Measurements from ENCODE around the gene ZNF385D. TPM values are rescaled to one million over a fixed set of nuclear protein-coding genes. Genes with fewer than 3 reads are reported as not detected.

The ZNF385D gene
- polyA plus RNA-seq, 4 donors = under 0.01 to 0.87 (median 0.58) TPM; not detected in 1

GRCh38 chr3:21694506-21694905, 56.5 kb downstream of the ZNF385D start:
- H3K9me3 ChIP-seq (ENCODE audit: control insufficient read depth in 2 of 2, insufficient read depth in 1 of 2, low read depth in 1 of 2, low read length in 1 of 2) = no peaks in the 10 kb centered on the region
- H3K4me1 ChIP-seq (ENCODE audit: control insufficient read depth in 3 of 3, insufficient read depth in 2 of 3, low read depth in 1 of 3, low read length in 2 of 3) = no peaks in the 10 kb centered on the region
- no peak for FAIRE-seq
- no peaks in the 10 kb centered on the region for H3K27me3 ChIP-seq (ENCODE audit: control insufficient read depth in 3 of 3, insufficient read depth in 3 of 3, low read length in 3 of 3)
- DNase-seq = no peak
- no peaks in the 10 kb centered on the region for H3K36me3 ChIP-seq (ENCODE audit: control insufficient read depth in 3 of 3, insufficient read depth in 2 of 3, low read depth in 1 of 3, low read length in 3 of 3)
- H3K4me3 ChIP-seq (ENCODE audit: low read depth in 1 of 3, low read length in 3 of 3) = no peak overlapping the region
- WGBS, 3 donors = 79 to 86% (median 82%) methylated on average over 4 of the region's 4 CpGs
- no peak overlapping the region for H3K27ac ChIP-seq (ENCODE audit: low read depth in 1 of 3, low read length in 2 of 3)

- Histone ChIP-seq H3K36me3 (ENCODE audit: control insufficient read depth in 3 of 3, insufficient read depth in 2 of 3, low read depth in 1 of 3, low read length in 3 of 3) (no peaks in the 10 kb centered on the region), H3K4me3 (ENCODE audit: low read depth in 1 of 3, low read length in 3 of 3) (no peak overlapping the region), H3K9me3 (ENCODE audit: control insufficient read depth in 2 of 2, insufficient read depth in 1 of 2, low read depth in 1 of 2, low read length in 1 of 2) (no peaks in the 10 kb centered on the region), H3K27me3 (ENCODE audit: control insufficient read depth in 3 of 3, insufficient read depth in 3 of 3, low read length in 3 of 3) (no peaks in the 10 kb centered on the region), H3K4me1 (ENCODE audit: control insufficient read depth in 3 of 3, insufficient read depth in 2 of 3, low read depth in 1 of 3, low read length in 2 of 3) (no peaks in the 10 kb centered on the region), H3K27ac (ENCODE audit: low read depth in 1 of 3, low read length in 2 of 3) (no peak overlapping the region)
- WGBS, 3 donors = 70 to 83% (median 82%) methylated on average over 6 of the region's 6 CpGs
- FAIRE-seq (no peak), DNase-seq (no peak)
These were observed 60.0 kb downstream of the ZNF385D start for GRCh38 chr3:21691036-21691435.

- H3K36me3 ChIP-seq (ENCODE audit: control insufficient read depth in 3 of 3, insufficient read depth in 2 of 3, low read depth in 1 of 3, low read length in 3 of 3) = no peaks in the 10 kb centered on the region
- H3K4me1 ChIP-seq (ENCODE audit: control insufficient read depth in 3 of 3, insufficient read depth in 2 of 3, low read depth in 1 of 3, low read length in 2 of 3) = no peaks in the 10 kb centered on the region
- no peaks in the 10 kb centered on the region for H3K27me3 ChIP-seq (ENCODE audit: control insufficient read depth in 3 of 3, insufficient read depth in 3 of 3, low read length in 3 of 3)
- FAIRE-seq = no peak
- H3K4me3 ChIP-seq (ENCODE audit: low read depth in 1 of 3, low read length in 3 of 3) = no peak overlapping the region
- no peak overlapping the region for H3K27ac ChIP-seq (ENCODE audit: low read depth in 1 of 3, low read length in 2 of 3)
- DNase-seq = no peak
- no peaks in the 10 kb centered on the region for H3K9me3 ChIP-seq (ENCODE audit: control insufficient read depth in 2 of 2, insufficient read depth in 1 of 2, low read depth in 1 of 2, low read length in 1 of 2)
These were observed 68.8 kb downstream of the ZNF385D start for GRCh38 chr3:21682206-21682605.

- FAIRE-seq = no peak
- Histone ChIP-seq H3K4me3 (ENCODE audit: low read depth in 1 of 3, low read length in 3 of 3) (no peak overlapping the region), H3K36me3 (ENCODE audit: control insufficient read depth in 3 of 3, insufficient read depth in 2 of 3, low read depth in 1 of 3, low read length in 3 of 3) (no peaks in the 10 kb centered on the region), H3K9me3 (ENCODE audit: control insufficient read depth in 2 of 2, insufficient read depth in 1 of 2, low read depth in 1 of 2, low read length in 1 of 2) (no peaks in the 10 kb centered on the region), H3K27ac (ENCODE audit: low read depth in 1 of 3, low read length in 2 of 3) (no peak overlapping the region), H3K4me1 (ENCODE audit: control insufficient read depth in 3 of 3, insufficient read depth in 2 of 3, low read depth in 1 of 3, low read length in 2 of 3) (no peaks in the 10 kb centered on the region), H3K27me3 (ENCODE audit: control insufficient read depth in 3 of 3, insufficient read depth in 3 of 3, low read length in 3 of 3) (no peaks in the 10 kb centered on the region)
- DNase-seq = no peak
- WGBS, 3 donors = 52 to 64% (median 54%) methylated on average over 3 of the region's 3 CpGs
These were observed 77.6 kb downstream of the ZNF385D start for GRCh38 chr3:21673393-21673792.

GRCh38 chr3:21672303-21672702, 78.7 kb downstream of the ZNF385D start:
- DNase-seq = peak in 1 of 2 donors; percentile 1
- 64 to 69% (median 69%) methylated on average over 1 of the region's 1 CpG for WGBS, 3 donors

GRCh38 chr3:21670386-21670785, 80.6 kb downstream of the ZNF385D start:
- FAIRE-seq (no peak), DNase-seq (no peak)
- WGBS, 3 donors = 76 to 80% (median 77%) methylated on average over 6 of the region's 6 CpGs
- Histone ChIP-seq H3K4me3 (ENCODE audit: low read depth in 1 of 3, low read length in 3 of 3) (no peak overlapping the region), H3K4me1 (ENCODE audit: control insufficient read depth in 3 of 3, insufficient read depth in 2 of 3, low read depth in 1 of 3, low read length in 2 of 3) (no peaks in the 10 kb centered on the region), H3K9me3 (ENCODE audit: control insufficient read depth in 2 of 2, insufficient read depth in 1 of 2, low read depth in 1 of 2, low read length in 1 of 2) (no peaks in the 10 kb centered on the region), H3K36me3 (ENCODE audit: control insufficient read depth in 3 of 3, insufficient read depth in 2 of 3, low read depth in 1 of 3, low read length in 3 of 3) (no peaks in the 10 kb centered on the region), H3K27me3 (ENCODE audit: control insufficient read depth in 3 of 3, insufficient read depth in 3 of 3, low read length in 3 of 3) (no peaks in the 10 kb centered on the region), H3K27ac (ENCODE audit: low read depth in 1 of 3, low read length in 2 of 3) (no peak overlapping the region)

More at GRCh38 chr3:21672303-21672702, 78.7 kb downstream of the ZNF385D start:
- H3K36me3 ChIP-seq (ENCODE audit: control insufficient read depth in 3 of 3, insufficient read depth in 2 of 3, low read depth in 1 of 3, low read length in 3 of 3) = no peaks in the 10 kb centered on the region
- no peak overlapping the region for H3K4me3 ChIP-seq (ENCODE audit: low read depth in 1 of 3, low read length in 3 of 3)
- no peaks in the 10 kb centered on the region for H3K9me3 ChIP-seq (ENCODE audit: control insufficient read depth in 2 of 2, insufficient read depth in 1 of 2, low read depth in 1 of 2, low read length in 1 of 2)
- no peak overlapping the region for H3K27ac ChIP-seq (ENCODE audit: low read depth in 1 of 3, low read length in 2 of 3)
- H3K4me1 ChIP-seq (ENCODE audit: control insufficient read depth in 3 of 3, insufficient read depth in 2 of 3, low read depth in 1 of 3, low read length in 2 of 3) = no peaks in the 10 kb centered on the region
- H3K27me3 ChIP-seq (ENCODE audit: control insufficient read depth in 3 of 3, insufficient read depth in 3 of 3, low read length in 3 of 3) = no peaks in the 10 kb centered on the region
- no peak for FAIRE-seq

- no peaks in the 10 kb centered on the region for H3K4me1 ChIP-seq (ENCODE audit: control insufficient read depth in 3 of 3, insufficient read depth in 2 of 3, low read depth in 1 of 3, low read length in 2 of 3)
- H3K36me3 ChIP-seq (ENCODE audit: control insufficient read depth in 3 of 3, insufficient read depth in 2 of 3, low read depth in 1 of 3, low read length in 3 of 3) = no peaks in the 10 kb centered on the region
- no peak for DNase-seq
- no peak overlapping the region for H3K27ac ChIP-seq (ENCODE audit: low read depth in 1 of 3, low read length in 2 of 3)
- no peaks in the 10 kb centered on the region for H3K27me3 ChIP-seq (ENCODE audit: control insufficient read depth in 3 of 3, insufficient read depth in 3 of 3, low read length in 3 of 3)
- no peaks in the 10 kb centered on the region for H3K9me3 ChIP-seq (ENCODE audit: control insufficient read depth in 2 of 2, insufficient read depth in 1 of 2, low read depth in 1 of 2, low read length in 1 of 2)
- no peak overlapping the region for H3K4me3 ChIP-seq (ENCODE audit: low read depth in 1 of 3, low read length in 3 of 3)
- 43 to 75% (median 48%) methylated on average over 1 of the region's 1 CpG for WGBS, 3 donors
- FAIRE-seq = no peak
These were observed 83.0 kb downstream of the ZNF385D start for GRCh38 chr3:21668012-21668411.

- no peaks in the 10 kb centered on the region for H3K4me1 ChIP-seq (ENCODE audit: control insufficient read depth in 3 of 3, insufficient read depth in 2 of 3, low read depth in 1 of 3, low read length in 2 of 3)
- H3K4me3 ChIP-seq (ENCODE audit: low read depth in 1 of 3, low read length in 3 of 3) = no peak overlapping the region
- no peak overlapping the region for H3K27ac ChIP-seq (ENCODE audit: low read depth in 1 of 3, low read length in 2 of 3)
- no peaks in the 10 kb centered on the region for H3K9me3 ChIP-seq (ENCODE audit: control insufficient read depth in 2 of 2, insufficient read depth in 1 of 2, low read depth in 1 of 2, low read length in 1 of 2)
- no peaks in the 10 kb centered on the region for H3K27me3 ChIP-seq (ENCODE audit: control insufficient read depth in 3 of 3, insufficient read depth in 3 of 3, low read length in 3 of 3)
- H3K36me3 ChIP-seq (ENCODE audit: control insufficient read depth in 3 of 3, insufficient read depth in 2 of 3, low read depth in 1 of 3, low read length in 3 of 3) = no peaks in the 10 kb centered on the region
- WGBS, 3 donors = 37 to 57% (median 46%) methylated on average over 6 of the region's 6 CpGs
- DNase-seq (no peak), FAIRE-seq (no peak)
These were observed 85.4 kb downstream of the ZNF385D start for GRCh38 chr3:21665444-21666100.

- DNase-seq = no peak
- FAIRE-seq = no peak
- no peak overlapping the region for H3K4me3 ChIP-seq (ENCODE audit: low read depth in 1 of 3, low read length in 3 of 3)
- H3K27me3 ChIP-seq (ENCODE audit: control insufficient read depth in 3 of 3, insufficient read depth in 3 of 3, low read length in 3 of 3) = no peaks in the 10 kb centered on the region
- H3K9me3 ChIP-seq (ENCODE audit: control insufficient read depth in 2 of 2, insufficient read depth in 1 of 2, low read depth in 1 of 2, low read length in 1 of 2) = no peaks in the 10 kb centered on the region
- H3K27ac ChIP-seq (ENCODE audit: low read depth in 1 of 3, low read length in 2 of 3) = no peak overlapping the region
- H3K4me1 ChIP-seq (ENCODE audit: control insufficient read depth in 3 of 3, insufficient read depth in 2 of 3, low read depth in 1 of 3, low read length in 2 of 3) = no peaks in the 10 kb centered on the region
- 84 to 93% (median 91%) methylated on average over 3 of the region's 3 CpGs for WGBS, 3 donors
- no peaks in the 10 kb centered on the region for H3K36me3 ChIP-seq (ENCODE audit: control insufficient read depth in 3 of 3, insufficient read depth in 2 of 3, low read depth in 1 of 3, low read length in 3 of 3)
These were observed 86.0 kb downstream of the ZNF385D start for GRCh38 chr3:21664996-21665395.
